ENCODE measurements around the gene PCCA.

DNA sequence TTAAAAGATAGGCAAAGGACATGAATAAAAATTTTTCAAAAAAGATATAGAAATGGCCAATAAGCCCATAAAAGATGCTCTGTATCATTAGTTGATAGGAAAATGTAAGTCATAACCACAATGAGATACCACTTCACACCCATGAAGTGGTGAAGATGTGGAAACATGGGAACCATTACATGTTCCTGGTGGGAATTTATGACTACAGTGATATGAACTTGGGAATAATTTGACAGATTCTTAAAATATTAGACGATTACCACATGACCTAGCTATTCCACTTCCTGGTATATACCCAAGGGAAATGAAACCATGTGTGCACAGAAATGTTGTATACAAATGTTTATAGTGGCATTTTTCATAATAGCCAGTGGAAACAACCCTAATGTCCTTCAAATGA, 267.5 kb downstream of the PCCA start:
- TF ChIP-seq BRCA1 (CRISPR knock-in tag; IDR thresholded peaks at IDR 0.05) (no peak), CBX5 (CRISPR knock-in tag; IDR thresholded peaks at IDR 0.05; ENCODE audit: borderline replicate concordance) (no peak), SMAD9 (CRISPR knock-in tag; IDR thresholded peaks at IDR 0.05) (no peak), AGO1 (IDR thresholded peaks at IDR 0.05; ENCODE audit: low read depth, low read length, poor library complexity, severe bottlenecking) (no peak)
